Measurements from ENCODE around the gene FOXM1. TPM values are rescaled to one million over a fixed set of nuclear protein-coding genes. Genes with fewer than 3 reads are reported as not detected.

Gene FOXM1
- total RNA-seq, 1 donor from 2014 or later, result 36.8 TPM

- no peak for TF ChIP-seq CTCF (conservative IDR thresholded peaks at IDR 0.05; ENCODE audit: low read depth, low read length)
- DNase-seq (ENCODE audit: low read depth), result no peak
- H3K4me3 ChIP-seq (ENCODE audit: low read depth, low read length), result no peak overlapping the region
Measured at GRCh38 chr12:2841056-2841650, 35.8 kb downstream of the FOXM1 start.

GRCh38 chr12:2836574-2836973 is 40.4 kb downstream of the FOXM1 start:
- no peak overlapping the region for H3K4me3 ChIP-seq (ENCODE audit: low read depth, low read length)
- no peak for TF ChIP-seq CTCF (conservative IDR thresholded peaks at IDR 0.05; ENCODE audit: low read depth, low read length)
- DNase-seq (ENCODE audit: low read depth), result no peak

- DNase-seq (ENCODE audit: low read depth), result no peak
- no peak overlapping the region for H3K4me3 ChIP-seq (ENCODE audit: low read depth, low read length)
- no peak for TF ChIP-seq CTCF (conservative IDR thresholded peaks at IDR 0.05; ENCODE audit: low read depth, low read length)
Measured at GRCh38 chr12:2835691-2836403, 41.1 kb downstream of the FOXM1 start.

- no peak for DNase-seq (ENCODE audit: low read depth)
- TF ChIP-seq CTCF (conservative IDR thresholded peaks at IDR 0.05; ENCODE audit: low read depth, low read length), result no peak
- H3K4me3 ChIP-seq (ENCODE audit: low read depth, low read length), result no peak within 1 kb of the TSS
Measured at GRCh38 chr12:2834581-2835491, 42.1 kb downstream of the FOXM1 start, which contains the start of gene NRIP2. Gene NRIP2, minus strand, starts transcription at chr12:2835035. Its CDS starts 52 bp downstream, at chr12:2834983.

- no peak overlapping the region for H3K4me3 ChIP-seq (ENCODE audit: low read depth, low read length)
- no peak for TF ChIP-seq CTCF (conservative IDR thresholded peaks at IDR 0.05; ENCODE audit: low read depth, low read length)
- no peak for DNase-seq (ENCODE audit: low read depth)
Measured at GRCh38 chr12:2833810-2834209, 43.2 kb downstream of the FOXM1 start.

- no peak overlapping the region for H3K4me3 ChIP-seq (ENCODE audit: low read depth, low read length)
- no peak for DNase-seq (ENCODE audit: low read depth)
- TF ChIP-seq CTCF (conservative IDR thresholded peaks at IDR 0.05; ENCODE audit: low read depth, low read length), result no peak
Measured at GRCh38 chr12:2833327-2833726, 43.6 kb downstream of the FOXM1 start.

Measured in epithelial cell of proximal tubule (primary cell).